ENCODE data around the gene MAP7D2. TPM values are rescaled to one million over a fixed set of nuclear protein-coding genes. Genes with fewer than 3 reads are reported as not detected.

The MAP7D2 gene
- polyA plus RNA-seq, 12 donors: 0.36 to 2.0 (median 0.49) TPM; not detected in 2

DNA sequence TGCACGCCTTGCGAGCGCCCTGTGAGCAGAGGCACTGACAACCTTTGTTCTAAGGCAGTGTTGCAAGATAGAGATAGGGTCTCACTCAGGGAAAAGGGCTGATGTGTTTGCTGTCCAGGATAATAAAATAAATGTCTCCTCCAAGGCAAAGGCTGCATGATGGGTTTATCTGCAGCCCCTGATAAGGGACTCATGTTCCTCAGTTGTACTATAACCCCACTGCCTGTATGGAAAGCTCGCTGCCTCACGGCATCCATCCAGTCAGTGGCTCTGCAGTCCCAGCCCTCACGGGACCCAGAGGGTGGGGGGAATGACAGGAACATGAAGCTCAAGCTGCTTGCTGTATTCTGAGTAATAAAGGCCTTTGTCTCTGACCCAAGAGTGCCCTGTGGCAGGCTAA is 148.4 kb downstream of the MAP7D2 start:
- no peak for DNase-seq

DNA sequence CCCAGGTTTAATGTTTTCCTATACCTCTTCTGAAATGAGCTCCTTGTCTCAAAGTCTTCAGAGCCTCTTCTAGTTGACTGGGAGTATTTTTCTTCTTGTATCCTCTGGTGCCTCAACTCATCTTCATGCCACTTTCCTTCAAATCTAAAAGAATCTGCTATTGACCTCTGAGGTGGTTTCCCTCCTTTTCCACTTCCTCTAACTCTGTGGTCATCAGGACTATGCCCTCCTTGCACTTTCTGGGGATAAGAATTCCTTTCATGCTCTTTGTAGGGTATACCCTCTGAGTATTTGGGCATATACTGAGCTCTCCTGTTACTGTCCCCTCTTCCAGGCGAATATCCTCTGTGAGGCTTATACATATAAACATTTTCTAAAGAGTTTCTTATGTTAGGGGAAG is 150.7 kb downstream of the MAP7D2 start:
- no peak for DNase-seq

DNA sequence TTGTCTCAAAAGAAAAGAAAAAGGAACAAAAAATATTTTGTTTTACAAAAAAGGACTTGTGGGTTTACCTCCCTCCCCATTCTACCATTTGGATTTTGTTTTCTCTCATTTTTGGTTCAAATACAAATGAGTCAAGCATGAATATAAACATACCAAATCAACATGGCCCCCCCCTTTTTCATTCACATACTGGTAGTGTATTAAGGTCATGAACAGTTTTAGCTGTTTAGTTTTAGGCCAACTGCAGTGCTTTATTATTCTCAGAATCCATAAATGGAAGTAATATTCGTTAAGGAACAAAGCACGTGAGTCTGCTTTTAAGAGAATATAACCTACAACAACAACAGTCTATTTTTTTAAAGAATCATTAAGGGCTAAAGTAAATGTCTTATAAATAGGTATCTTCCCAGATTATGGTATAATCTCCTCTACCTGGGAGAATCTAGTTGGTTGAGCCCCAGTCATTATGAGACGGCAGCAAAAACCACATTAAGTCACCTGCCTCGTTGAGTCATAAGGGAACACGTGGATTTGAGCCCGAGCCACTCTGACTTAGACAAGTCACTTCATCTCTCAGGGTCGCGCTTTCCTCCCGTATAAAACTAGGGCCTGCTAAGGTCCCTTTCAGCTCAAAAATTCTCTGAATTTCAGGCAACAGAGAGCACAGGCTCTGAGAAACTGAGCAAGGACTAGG is 152.5 kb downstream of the MAP7D2 start:
- DNase-seq: no peak

DNA sequence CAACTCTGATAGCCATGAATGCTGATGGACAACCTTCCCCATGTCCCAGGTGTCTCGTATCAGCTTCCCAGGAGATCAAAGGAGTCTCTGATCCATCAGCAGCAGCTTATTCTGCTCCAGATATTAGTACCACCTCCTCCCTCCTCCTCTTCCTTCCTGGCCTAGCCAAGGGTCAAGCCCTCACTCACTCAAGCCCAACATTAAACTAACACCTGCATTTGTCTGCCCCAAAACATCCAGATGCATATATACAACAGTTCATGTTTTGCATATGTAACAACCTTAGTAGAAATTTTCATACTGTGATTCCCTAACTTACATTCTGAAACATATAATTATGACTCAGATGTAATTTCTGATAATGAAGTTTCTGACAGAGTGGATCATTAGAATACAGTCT is 155.8 kb downstream of the MAP7D2 start:
- no peak for DNase-seq

DNA sequence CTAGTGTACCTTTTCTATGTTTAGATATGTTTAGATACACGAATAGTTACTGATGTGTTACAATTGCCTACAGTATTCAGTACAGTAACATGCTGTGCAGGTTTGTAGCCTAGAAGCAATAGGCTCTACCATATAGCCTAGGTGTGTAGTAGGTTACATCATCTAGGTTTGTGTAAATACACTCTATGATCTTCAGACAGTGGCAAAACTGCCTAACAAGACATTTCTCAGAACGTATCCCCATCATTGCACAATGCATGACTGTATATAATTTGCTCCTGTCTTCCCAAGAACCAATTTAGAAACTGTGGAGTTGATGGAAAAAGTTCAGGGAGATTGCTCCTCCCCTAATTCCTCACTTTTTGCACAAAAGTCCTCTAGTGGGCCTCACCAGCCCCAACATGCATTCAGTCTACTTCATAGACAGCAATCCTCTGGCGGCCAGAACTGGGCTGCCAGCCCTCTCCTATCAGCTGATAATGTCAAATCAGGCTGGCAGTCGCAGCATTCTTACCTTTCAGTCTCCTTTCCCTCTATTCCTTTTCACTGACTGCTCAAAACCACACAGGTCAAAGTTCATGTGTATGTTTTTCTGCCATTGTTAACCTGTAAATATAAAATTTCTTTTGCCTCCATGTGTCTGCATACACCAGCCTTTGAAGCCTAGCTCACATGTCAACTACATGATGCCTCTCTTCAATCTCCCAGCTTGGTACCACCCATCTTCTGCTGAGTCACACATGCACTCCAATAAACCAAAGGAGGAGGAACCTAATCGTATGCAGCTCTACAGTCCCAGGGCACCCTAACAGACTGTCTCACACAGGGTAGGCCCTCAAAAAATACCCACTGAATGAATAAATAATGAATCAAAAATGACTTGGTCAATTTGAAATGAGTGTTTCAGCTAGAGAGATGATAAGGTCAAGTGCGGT is 157.9 kb downstream of the MAP7D2 start:
- DNase-seq: no peak

DNA sequence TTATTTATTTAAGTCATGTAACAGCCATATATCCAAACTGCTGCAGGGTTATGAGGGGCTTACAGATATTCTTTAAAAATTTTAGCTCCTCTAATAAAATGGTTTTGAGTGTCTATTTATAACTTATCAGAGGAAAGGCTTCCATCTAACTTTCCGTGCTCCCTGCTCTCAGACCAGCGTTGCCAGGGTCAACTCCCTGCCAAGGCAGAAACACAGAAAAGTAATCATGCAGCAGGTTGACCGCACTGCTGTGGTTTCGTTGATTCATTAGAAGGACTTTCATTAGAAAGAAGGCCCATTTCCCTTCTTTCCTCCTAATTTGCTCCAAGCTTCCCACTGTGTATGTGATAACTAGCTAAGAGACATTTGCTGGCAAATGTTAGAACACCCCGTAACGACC is 159.8 kb downstream of the MAP7D2 start:
- peak; percentile 9 for DNase-seq

Other genes starting within 250 kb of the MAP7D2 start
- gene SH3KBP1, start 229.3 kb downstream of the MAP7D2 start, polyA plus RNA-seq (ENCODE audit: insufficient read length in 12 of 12): 10 to 100 TPM in 11 of 12 donors, not detected in 1; 15.2 to 49.1 (median 21.9) TPM
- gene BCLAF3, start 125.8 kb downstream of the MAP7D2 start, polyA plus RNA-seq (ENCODE audit: insufficient read length in 12 of 12): 10 to 100 TPM in 5 of 12 donors, 1 to 10 TPM in 6, not detected in 1; 6.3 to 20.2 (median 8.7) TPM
- gene EIF1AX, start 24.9 kb upstream of the MAP7D2 start, polyA plus RNA-seq (ENCODE audit: insufficient read length in 12 of 12): 100 to 1,000 TPM in 2 of 12 donors, 10 to 100 TPM in 9, not detected in 1; 53.7 to 112 (median 87.9) TPM
- gene RPS6KA3, start 150.0 kb upstream of the MAP7D2 start, polyA plus RNA-seq (ENCODE audit: insufficient read length in 12 of 12): 10 to 100 TPM in 11 of 12 donors, not detected in 1; 35.2 to 61.2 (median 46.5) TPM

Data from muscle of arm (tissue), 12 donors.